ENCODE results near the gene CCDC170. TPM values are rescaled to one million over a fixed set of nuclear protein-coding genes. Genes with fewer than 3 reads are reported as not detected.
A peak's percentile ranks its signal among the peaks of the same experiment; 100 is the strongest.

CCDC170 gene
- total and polyA plus RNA-seq, 12 donors, result 0.13 to 1.6 (median 0.35) TPM

- H3K27ac ChIP-seq, result no peak overlapping the region
- intact Hi-C loops (cut with DNase I), result no loop called here
- no peaks in the 10 kb centered on the region for H3K4me1 ChIP-seq
- peaks cover 0 to 95% (median 15%) of the 10 kb centered on the region in 9 donors for H3K36me3 ChIP-seq
- H3K27me3 ChIP-seq, result no peaks in the 10 kb centered on the region
- 92 to 93% methylated on average over 4 of the region's 4 CpGs for WGBS, 2 donors
- no peak overlapping the region for H3K4me3 ChIP-seq
- H3K9me3 ChIP-seq, result no peaks in the 10 kb centered on the region
- ATAC-seq (no peak), DNase-seq (no peak)
- TF ChIP-seq CTCF (IDR thresholded peaks at IDR 0.05), result no peak
Measured at GRCh38 chr6:151461673-151462072, 32.1 kb upstream of the CCDC170 start.

- no peak for TF ChIP-seq CTCF (IDR thresholded peaks at IDR 0.05)
- no peaks in the 10 kb centered on the region for H3K4me1 ChIP-seq
- no peaks in the 10 kb centered on the region for H3K27me3 ChIP-seq
- DNase-seq, result no peak
- H3K9me3 ChIP-seq, result no peaks in the 10 kb centered on the region
- H3K27ac ChIP-seq, result no peak overlapping the region
- H3K36me3 ChIP-seq, result peaks cover 0 to 96% (median 15%) of the 10 kb centered on the region in 9 donors
- intact Hi-C loops (cut with DNase I), result no loop called here
- H3K4me3 ChIP-seq, result no peak overlapping the region
- ATAC-seq, result no peak
Measured at GRCh38 chr6:151464702-151465101, 29.1 kb upstream of the CCDC170 start.

GRCh38 chr6:151475653-151476523 lies 17.9 kb upstream of the CCDC170 start:
- Histone ChIP-seq H3K4me3 (peak overlapping the region in 4 of 10 donors; percentile 15 to 23 (median 18)), H3K4me1 (peaks cover 0 to 9% (median 5%) of the 10 kb centered on the region in 9 donors), H3K27me3 (no peaks in the 10 kb centered on the region), H3K27ac (no peak overlapping the region), H3K9me3 (no peaks in the 10 kb centered on the region), H3K36me3 (no peaks in the 10 kb centered on the region)
- intact Hi-C loops (cut with DNase I), result loop anchor here in 8 of 10 donors (2.0 to 10.0 kb wide), 6 partner anchors 34 to 581 kb away; no protein-coding TSS in a partner anchor
- 34 to 39% methylated on average over 16 of the region's 16 CpGs for WGBS, 2 donors
- TF ChIP-seq CTCF (IDR thresholded peaks at IDR 0.05), result peak; percentile 66 to 87 (median 80)
- DNase-seq (peak in 1 of 2 donors; percentile 43), ATAC-seq (peak in 1 of 8 donors; percentile 35)

GRCh38 chr6:151477726-151478125 lies 16.1 kb upstream of the CCDC170 start:
- Histone ChIP-seq H3K4me3 (no peak overlapping the region), H3K36me3 (no peaks in the 10 kb centered on the region), H3K27ac (no peak overlapping the region), H3K4me1 (peaks cover 0 to 26% (median 5%) of the 10 kb centered on the region in 9 donors), H3K27me3 (no peaks in the 10 kb centered on the region), H3K9me3 (no peaks in the 10 kb centered on the region)
- ATAC-seq (no peak), DNase-seq (no peak)
- WGBS, 2 donors, result 95% methylated on average over 12 of the region's 12 CpGs
- TF ChIP-seq CTCF (IDR thresholded peaks at IDR 0.05), result no peak
- intact Hi-C loops (cut with DNase I), result loop anchor here in 8 of 10 donors (2.0 to 10.0 kb wide), 6 partner anchors 35 to 583 kb away; no protein-coding TSS in a partner anchor
